Measurements from ENCODE around the gene CTNNBL1. TPM values are rescaled to one million over a fixed set of nuclear protein-coding genes. Genes with fewer than 3 reads are reported as not detected.
"Not testable (repeated sequence)": the region's sequence is repeated elsewhere in the genome, so short reads cannot be mapped to it uniquely, and the experiment has no call there.

The CTNNBL1 gene
- total RNA-seq, 4 donors from 2014 or later = 25.5 to 38.4 (median 35.1) TPM

DNA sequence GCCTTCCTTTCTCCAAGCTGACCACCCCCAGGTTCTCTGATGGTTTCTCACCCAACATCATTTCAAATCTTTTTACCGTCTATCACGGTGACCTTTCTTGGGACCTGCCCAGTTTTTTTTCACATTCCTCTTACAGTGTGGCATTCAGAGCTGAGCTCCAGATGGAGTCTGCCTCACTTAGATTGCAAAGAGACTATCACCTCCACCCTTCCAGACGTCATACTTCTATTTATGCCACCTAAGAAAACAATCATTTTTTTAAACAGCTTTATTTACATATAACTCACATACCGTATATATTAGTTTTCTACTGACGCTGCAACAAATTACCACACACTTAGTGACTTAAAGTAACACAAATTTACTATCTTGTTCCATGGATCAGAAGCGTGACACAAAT lies 32.3 kb upstream of the CTNNBL1 start:
- no peaks in the 10 kb centered on the region for H3K9me3 ChIP-seq
- 64 to 80% methylated on average over 6 of the region's 6 CpGs for WGBS, 2 donors
- DNase-seq (ENCODE audit: low spot score in 2 of 2) = no peak
- TF ChIP-seq EP300 (IDR thresholded peaks at IDR 0.05) (no peak), POLR2A (IDR thresholded peaks at IDR 0.05) (no peak)
- TF ChIP-seq, protein P1, sequence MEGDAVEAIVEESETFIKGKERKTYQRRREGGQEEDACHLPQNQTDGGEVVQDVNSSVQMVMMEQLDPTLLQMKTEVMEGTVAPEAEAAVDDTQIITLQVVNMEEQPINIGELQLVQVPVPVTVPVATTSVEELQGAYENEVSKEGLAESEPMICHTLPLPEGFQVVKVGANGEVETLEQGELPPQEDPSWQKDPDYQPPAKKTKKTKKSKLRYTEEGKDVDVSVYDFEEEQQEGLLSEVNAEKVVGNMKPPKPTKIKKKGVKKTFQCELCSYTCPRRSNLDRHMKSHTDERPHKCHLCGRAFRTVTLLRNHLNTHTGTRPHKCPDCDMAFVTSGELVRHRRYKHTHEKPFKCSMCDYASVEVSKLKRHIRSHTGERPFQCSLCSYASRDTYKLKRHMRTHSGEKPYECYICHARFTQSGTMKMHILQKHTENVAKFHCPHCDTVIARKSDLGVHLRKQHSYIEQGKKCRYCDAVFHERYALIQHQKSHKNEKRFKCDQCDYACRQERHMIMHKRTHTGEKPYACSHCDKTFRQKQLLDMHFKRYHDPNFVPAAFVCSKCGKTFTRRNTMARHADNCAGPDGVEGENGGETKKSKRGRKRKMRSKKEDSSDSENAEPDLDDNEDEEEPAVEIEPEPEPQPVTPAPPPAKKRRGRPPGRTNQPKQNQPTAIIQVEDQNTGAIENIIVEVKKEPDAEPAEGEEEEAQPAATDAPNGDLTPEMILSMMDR (IDR thresholded peaks at IDR 0.05) = no peak
- no peaks in the 10 kb centered on the region for H3K27me3 ChIP-seq
- no peaks in the 10 kb centered on the region for H3K36me3 ChIP-seq
- no peaks in the 10 kb centered on the region for H3K4me1 ChIP-seq
- no peak overlapping the region for H3K4me3 ChIP-seq
- no peak overlapping the region for H3K27ac ChIP-seq

DNA sequence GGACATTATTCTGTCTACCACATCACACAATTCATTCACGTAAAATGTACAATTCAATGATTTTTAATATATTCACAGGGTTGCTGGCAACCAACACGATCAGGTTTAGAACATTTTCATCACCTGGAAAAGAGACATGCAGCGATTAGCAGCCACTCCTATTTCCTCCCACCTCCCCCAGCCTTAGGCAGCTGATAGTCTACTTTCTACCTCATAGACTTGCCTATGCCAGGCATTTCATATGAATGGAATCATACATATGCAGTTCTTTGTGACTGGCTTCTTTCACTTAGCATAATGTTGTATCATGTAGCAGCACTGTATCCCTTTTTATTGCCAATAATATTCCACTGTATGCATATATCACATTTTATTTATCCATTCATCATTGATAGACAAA lies 31.5 kb upstream of the CTNNBL1 start:
- no peak for DNase-seq (ENCODE audit: low spot score in 2 of 2)
- H3K27me3 ChIP-seq = no peaks in the 10 kb centered on the region
- no peaks in the 10 kb centered on the region for H3K4me1 ChIP-seq
- H3K27ac ChIP-seq = no peak overlapping the region
- TF ChIP-seq EP300 (IDR thresholded peaks at IDR 0.05) (no peak), POLR2A (IDR thresholded peaks at IDR 0.05) (no peak)
- TF ChIP-seq, protein P1 (IDR thresholded peaks at IDR 0.05) = no peak
- WGBS, 2 donors = 62 to 65% methylated on average over 3 of the region's 3 CpGs
- no peaks in the 10 kb centered on the region for H3K9me3 ChIP-seq
- H3K4me3 ChIP-seq = no peak overlapping the region
- H3K36me3 ChIP-seq = no peaks in the 10 kb centered on the region

DNA sequence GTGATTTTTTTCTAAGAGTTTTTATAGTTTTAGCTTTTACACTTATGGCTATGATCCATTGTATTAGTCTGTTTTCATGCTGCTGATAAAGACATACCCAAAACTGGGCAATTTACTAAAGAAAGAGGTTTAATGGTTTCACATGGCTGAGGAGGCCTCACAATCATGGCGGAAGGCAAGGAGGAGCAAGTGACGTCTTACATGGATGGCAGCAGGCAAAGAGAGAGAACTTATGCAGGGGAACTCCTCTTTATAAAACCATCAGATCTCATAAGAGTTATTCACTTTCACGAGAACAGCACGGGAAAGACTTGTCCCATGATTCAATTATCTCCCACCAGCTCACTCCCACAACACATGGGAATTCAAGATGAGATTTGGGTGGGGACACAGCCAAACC lies 29.2 kb upstream of the CTNNBL1 start:
- not testable (repeated sequence) for H3K4me3 ChIP-seq; H3K4me1 ChIP-seq; H3K36me3 ChIP-seq; DNase-seq (ENCODE audit: low spot score in 2 of 2); H3K27ac ChIP-seq; H3K27me3 ChIP-seq; H3K9me3 ChIP-seq
- 89 to 92% methylated on average over 4 of the region's 4 CpGs for WGBS, 2 donors

DNA sequence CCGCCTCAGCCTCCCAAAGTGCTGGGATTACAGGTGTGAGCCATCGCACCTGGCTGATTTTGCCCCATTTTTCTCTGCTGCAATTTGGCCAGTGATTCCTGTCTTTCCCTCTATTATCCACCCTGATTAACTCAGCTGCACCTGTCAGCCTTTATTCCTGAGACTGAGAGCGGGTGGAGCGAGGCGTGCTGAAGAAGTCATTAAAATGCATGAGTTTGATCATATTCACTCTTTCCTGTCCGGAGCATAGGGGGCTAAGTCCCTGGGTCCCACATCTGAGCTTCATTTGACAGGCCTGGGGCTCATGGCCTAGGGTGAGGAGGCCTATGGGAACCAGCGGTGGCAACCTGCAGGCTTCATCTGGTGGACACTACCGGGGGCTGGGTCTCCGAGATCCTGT lies 25.7 kb upstream of the CTNNBL1 start:
- Histone ChIP-seq H3K27me3 (peaks cover 0 to 8% of the 10 kb centered on the region in 2 donors), H3K36me3 (no peaks in the 10 kb centered on the region), H3K27ac (no peak overlapping the region), H3K9me3 (no peaks in the 10 kb centered on the region), H3K4me3 (no peak overlapping the region), H3K4me1 (peaks cover 0 to 4% (median 0%) of the 10 kb centered on the region in 4 donors)
- DNase-seq (ENCODE audit: low spot score in 2 of 2) = no peak
- WGBS, 2 donors = 78 to 85% methylated on average over 9 of the region's 9 CpGs
- no peak for TF ChIP-seq POLR2A (IDR thresholded peaks at IDR 0.05)
- TF ChIP-seq, protein P1 (IDR thresholded peaks at IDR 0.05) = no peak
- no peak for TF ChIP-seq EP300 (IDR thresholded peaks at IDR 0.05)

DNA sequence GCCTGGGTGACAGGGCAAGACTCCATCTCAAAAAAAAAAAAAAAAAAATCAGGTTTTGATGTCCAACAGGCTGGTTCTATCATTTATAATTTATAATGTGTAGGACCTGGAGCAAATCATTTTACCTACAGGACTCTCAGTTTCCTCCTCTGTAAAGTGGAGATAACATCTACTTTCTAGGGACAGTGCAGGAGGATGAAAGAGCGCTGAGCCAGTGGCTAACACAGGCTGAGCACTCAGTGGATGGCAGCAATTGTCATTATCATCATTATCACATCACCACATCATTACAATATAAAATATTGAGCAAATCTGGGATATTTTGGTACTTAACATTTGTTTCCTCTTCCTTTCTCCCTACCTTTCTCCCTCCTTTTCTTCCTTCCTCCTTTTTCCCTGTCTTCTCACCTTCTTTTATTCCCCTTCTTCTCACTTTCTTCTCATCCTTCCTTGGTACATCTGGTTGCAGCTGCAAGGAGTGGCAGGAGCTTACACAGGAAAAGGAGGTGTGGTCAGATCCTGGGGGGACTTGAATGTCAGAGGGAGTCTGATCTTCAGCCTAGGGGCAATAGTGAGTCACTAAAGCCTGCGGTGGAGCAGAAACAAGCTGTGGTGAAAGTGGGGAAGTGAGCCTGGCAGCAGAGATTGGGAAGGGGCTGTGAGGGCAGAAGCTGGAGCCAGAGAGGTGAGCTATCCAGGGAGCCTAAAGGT lies 24.6 kb upstream of the CTNNBL1 start:
- DNase-seq (ENCODE audit: low spot score in 2 of 2) = no peak
- no peaks in the 10 kb centered on the region for H3K36me3 ChIP-seq
- H3K4me1 ChIP-seq = peaks cover 0 to 4% (median 0%) of the 10 kb centered on the region in 4 donors
- no peak overlapping the region for H3K27ac ChIP-seq
- H3K9me3 ChIP-seq = no peaks in the 10 kb centered on the region
- 50 to 52% methylated on average over 2 of the region's 2 CpGs for WGBS, 2 donors
- peaks cover 0 to 8% of the 10 kb centered on the region in 2 donors for H3K27me3 ChIP-seq
- TF ChIP-seq EP300 (IDR thresholded peaks at IDR 0.05) (no peak), POLR2A (IDR thresholded peaks at IDR 0.05) (no peak)
- TF ChIP-seq, protein P1 (IDR thresholded peaks at IDR 0.05) = no peak
- no peak overlapping the region for H3K4me3 ChIP-seq
